NCI-H128 (cell line): ENCODE results near the gene HIGD1C.

ENCODE experiments used
- DNase-seq: peaks from one replicate; lab custom pipeline; 2025; ENCODE audit not compliant: unreplicated experiment; lab: John Stamatoyannopoulos, UW

HIGD1C gene

GRCh38 chr12:51017452-51017851 lies 65.1 kb downstream of the HIGD1C start:
- no peak for DNase-seq

GRCh38 chr12:51018956-51019355 lies 66.6 kb downstream of the HIGD1C start:
- DNase-seq, result no peak

- no peak for DNase-seq
Measured at GRCh38 chr12:51019927-51020326, 67.6 kb downstream of the HIGD1C start.
